ENCODE results near the gene RABEPK. TPM values are rescaled to one million over a fixed set of nuclear protein-coding genes. Genes with fewer than 3 reads are reported as not detected.
A peak's percentile ranks its signal among the peaks of the same experiment; 100 is the strongest.

Gene RABEPK
- total RNA-seq, 2 experiments from 2014 or later = 15.0 to 15.3 TPM

DNA sequence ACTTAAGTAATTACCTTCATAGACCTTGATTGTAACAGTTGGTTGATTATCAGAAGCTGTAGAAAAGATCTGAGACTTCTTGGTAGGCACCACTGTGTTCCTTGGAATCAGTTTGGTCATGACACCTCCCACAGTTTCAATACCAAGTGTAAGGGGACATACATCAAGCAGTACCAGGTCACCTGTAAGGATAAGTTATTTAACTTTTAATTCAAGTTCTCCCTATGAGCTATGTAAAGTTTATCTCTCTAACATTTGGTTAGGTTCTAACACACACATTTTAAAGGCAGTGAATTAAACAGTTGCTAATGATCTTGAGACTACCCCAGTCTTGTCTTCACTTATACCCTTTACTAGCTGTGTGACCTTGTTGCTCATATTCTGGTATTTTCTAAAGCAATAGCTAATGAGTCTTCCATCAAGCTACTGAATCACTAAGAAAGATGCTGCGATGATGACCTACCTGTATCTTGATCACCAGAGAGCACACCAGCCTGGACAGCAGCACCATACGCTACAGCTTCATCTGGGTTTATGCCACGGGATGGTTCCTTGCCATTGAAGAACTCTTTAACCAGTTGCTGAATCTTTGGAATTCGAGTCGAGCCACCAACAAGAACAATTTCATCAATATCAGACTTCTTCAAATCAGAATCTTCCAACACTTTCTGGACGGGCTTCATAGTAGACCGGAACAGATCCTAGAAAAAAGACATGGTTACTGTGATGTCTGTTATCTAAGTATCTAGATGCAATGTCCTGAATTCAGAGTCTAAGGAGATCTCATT, 38.0 kb downstream of the RABEPK start:
- Mint-ChIP-seq H3K27me3 (ENCODE audit: low read depth) (no peaks in the 10 kb centered on the region), H3K9me3 (ENCODE audit: insufficient read depth) (no peaks in the 10 kb centered on the region), H3K4me3 (peak overlapping the region; percentile 96), H3K4me1 (ENCODE audit: low read depth) (peaks cover 50% of the 10 kb centered on the region), H3K36me3 (ENCODE audit: low read depth) (peaks cover 81% of the 10 kb centered on the region), H3K27ac (peak overlapping the region; percentile 51)
- DNase-seq = no peak
- ATAC-seq = no peak
- CTCF ChIA-PET = interaction anchor here (0.5 to 1.4 kb wide), 6 partner anchors 9 to 467 kb away, joined by 3 to 6 read pairs (median 3); partner anchors contain the start of genes GAPVD1 and NR6A1
- POLR2A ChIA-PET = interaction anchor here (0.6 to 1.2 kb wide), 6 partner anchors 37 to 375 kb away, joined by 3 to 4 read pairs (median 3); partner anchors contain the start of gene GOLGA1

DNA sequence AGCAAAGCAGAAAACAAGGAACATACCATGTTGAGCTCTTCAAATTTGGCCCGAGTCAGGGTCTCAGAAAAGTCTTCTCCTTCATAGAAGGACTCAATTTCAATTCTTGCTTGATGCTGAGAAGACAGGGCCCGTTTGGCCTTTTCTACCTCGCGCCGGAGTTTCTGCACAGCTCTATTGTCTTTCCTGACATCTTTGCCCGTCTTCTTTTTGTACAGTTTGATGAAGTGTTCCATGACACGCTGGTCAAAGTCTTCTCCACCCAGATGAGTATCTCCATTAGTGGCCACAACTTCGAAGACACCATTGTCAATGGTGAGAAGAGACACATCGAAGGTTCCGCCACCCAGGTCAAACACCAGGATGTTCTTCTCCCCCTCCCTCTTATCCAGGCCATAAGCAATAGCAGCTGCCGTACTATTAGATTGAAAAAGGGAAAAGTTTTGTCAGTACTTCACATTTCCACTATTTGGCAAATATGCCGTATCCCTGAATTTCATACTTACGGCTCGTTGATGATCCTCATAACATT, 38.6 kb downstream of the RABEPK start:
- ChIA-PET CTCF (interaction anchor here (1.1 to 1.4 kb wide), 4 partner anchors 9 to 123 kb away, joined by 3 to 6 read pairs (median 4); partner anchors contain the start of gene GAPVD1), POLR2A (interaction anchor here (1.0 to 4.2 kb wide), 4 partner anchors 23 to 298 kb away, joined by 3 to 89 read pairs (median 3); partner anchors contain the start of genes GAPVD1 and GOLGA1)
- Mint-ChIP-seq H3K4me1 (ENCODE audit: low read depth) (peaks cover 52% of the 10 kb centered on the region), H3K27ac (peak overlapping the region; percentile 51), H3K27me3 (ENCODE audit: low read depth) (no peaks in the 10 kb centered on the region), H3K9me3 (ENCODE audit: insufficient read depth) (no peaks in the 10 kb centered on the region), H3K4me3 (peak overlapping the region; percentile 96), H3K36me3 (ENCODE audit: low read depth) (peaks cover 74% of the 10 kb centered on the region)
- no peak for ATAC-seq
- DNase-seq = no peak

DNA sequence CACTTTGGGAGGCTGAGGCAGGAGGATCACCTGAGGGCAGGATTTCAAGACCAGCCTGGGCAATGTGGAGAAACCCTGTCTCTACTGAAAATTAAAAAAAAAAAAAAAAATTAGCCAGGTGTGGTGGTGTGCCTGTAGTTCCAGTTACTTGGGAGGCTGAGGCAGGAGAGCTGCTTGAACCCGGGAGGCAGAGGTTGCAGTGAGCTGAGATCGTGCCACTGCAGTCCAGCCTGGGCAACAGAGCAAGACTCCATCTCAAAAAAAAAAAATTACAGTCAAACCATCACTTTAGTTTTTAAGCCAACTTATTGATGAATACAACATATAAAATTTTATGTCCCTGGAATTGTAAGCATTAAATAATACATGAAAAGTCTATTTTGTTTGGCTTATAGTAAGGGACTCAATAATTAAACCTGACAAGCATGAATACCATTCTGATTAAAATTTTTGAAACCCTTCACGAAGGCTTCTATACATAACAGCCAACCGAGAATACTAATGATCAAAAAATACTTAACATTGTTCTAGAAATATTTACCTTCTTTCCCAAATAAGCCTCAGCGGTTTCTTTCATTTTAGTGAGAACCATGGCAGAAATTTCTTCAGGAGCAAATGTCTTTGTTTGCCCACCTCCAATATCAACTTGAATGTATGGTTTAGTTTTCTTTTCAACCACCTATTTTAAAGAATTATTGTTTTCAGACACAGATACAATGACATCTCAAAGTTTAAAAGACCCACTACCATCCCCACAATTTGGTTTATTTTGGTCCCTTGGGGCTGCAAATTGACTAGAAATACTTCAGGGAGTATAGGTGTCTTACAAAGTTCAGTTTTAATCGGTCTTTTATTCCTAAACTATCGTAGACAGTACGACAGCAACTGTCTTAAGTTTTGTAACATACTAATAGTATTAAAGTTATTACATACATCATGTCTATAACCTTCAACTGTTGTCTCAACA, 39.6 kb downstream of the RABEPK start:
- Mint-ChIP-seq H3K4me1 (ENCODE audit: low read depth) (peaks cover 52% of the 10 kb centered on the region), H3K4me3 (peak overlapping the region; percentile 96), H3K27ac (peak overlapping the region; percentile 98), H3K27me3 (ENCODE audit: low read depth) (no peaks in the 10 kb centered on the region), H3K36me3 (ENCODE audit: low read depth) (peaks cover 70% of the 10 kb centered on the region), H3K9me3 (ENCODE audit: insufficient read depth) (no peaks in the 10 kb centered on the region)
- ATAC-seq (no peak), DNase-seq (no peak)
- ChIA-PET POLR2A (interaction anchor here (0.9 to 4.2 kb wide), 17 partner anchors 9 to 506 kb away, joined by 3 to 89 read pairs (median 14); partner anchors contain the start of genes ARPC5L, GAPVD1, GOLGA1 and RABEPK), CTCF (interaction anchor here (0.7 to 2.7 kb wide), 4 partner anchors 49 to 309 kb away, joined by 3 to 9 read pairs (median 3); no protein-coding TSS in a partner anchor)

DNA sequence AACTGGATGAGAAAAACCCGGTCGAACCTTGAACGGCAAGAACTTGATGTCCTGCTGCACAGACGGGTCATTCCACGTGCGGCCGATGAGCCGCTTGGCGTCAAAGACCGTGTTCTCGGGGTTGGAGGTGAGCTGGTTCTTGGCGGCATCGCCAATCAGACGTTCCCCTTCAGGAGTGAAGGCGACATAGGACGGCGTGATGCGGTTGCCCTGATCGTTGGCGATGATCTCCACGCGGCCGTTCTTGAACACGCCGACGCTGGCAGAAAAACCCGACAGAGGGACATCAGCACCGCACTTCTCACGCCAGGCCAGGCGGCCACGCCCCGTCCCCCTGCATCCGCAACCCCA, 40.3 kb downstream of the RABEPK start:
- ChIA-PET POLR2A (interaction anchor here (0.9 to 4.2 kb wide), 24 partner anchors 10 to 505 kb away, joined by 3 to 89 read pairs (median 10); partner anchors contain the start of genes ARPC5L, GAPVD1, GOLGA1 and NR6A1), CTCF (interaction anchor here (1.0 to 2.7 kb wide), 5 partner anchors 20 to 102 kb away, joined by 3 to 13 read pairs (median 3); partner anchors contain the start of gene GAPVD1)
- Mint-ChIP-seq H3K4me1 (ENCODE audit: low read depth) (peaks cover 45% of the 10 kb centered on the region), H3K27ac (peak overlapping the region; percentile 98), H3K4me3 (peak overlapping the region; percentile 96), H3K27me3 (ENCODE audit: low read depth) (no peaks in the 10 kb centered on the region), H3K9me3 (ENCODE audit: insufficient read depth) (no peaks in the 10 kb centered on the region), H3K36me3 (ENCODE audit: low read depth) (peaks cover 63% of the 10 kb centered on the region)
- peak; percentile 66 for DNase-seq
- ATAC-seq = peak; percentile 13

DNA sequence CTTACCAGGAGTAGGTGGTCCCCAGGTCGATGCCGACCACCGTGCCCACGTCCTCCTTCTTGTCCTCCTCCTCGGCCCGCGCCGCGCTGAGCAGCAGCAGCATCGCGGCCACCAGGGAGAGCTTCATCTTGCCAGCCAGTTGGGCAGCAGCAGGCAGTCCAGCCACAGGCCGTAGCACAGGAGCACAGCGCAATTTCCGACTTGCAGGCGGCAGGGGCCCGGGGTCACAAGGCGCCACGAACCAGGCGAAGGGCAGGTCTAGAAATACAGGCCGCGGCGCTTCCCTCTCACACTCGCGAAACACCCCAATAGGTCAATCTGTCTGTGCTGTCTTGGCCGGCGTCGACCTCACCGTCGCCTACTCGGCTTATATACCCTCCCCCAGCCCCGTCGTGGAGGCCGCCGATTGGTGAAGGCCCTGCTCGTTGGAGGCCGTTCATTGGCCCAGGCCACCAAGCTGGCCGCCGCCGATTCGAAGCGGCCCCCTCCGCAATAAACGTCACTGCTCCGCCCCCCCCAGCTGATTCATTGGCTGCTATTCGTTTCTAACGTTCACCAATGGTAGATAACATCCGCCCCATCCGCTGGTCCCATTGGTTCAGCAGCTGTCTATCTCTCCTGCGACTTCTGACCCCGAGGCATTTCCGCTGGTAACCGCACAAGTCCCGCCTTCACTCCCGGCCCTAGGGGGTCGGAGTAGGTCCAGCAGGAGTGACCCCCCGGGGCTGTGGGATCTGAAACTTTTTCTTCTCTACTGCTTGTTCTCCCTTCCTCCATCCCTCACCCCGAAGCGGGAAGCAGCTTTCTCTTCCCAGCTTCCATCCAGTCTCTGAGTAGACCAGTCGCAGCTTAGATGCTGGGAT, 40.9 kb downstream of the RABEPK start, which contains the start of gene HSPA5:
HSPA5 (minus strand) TSS at position 344 of the 863 bp plus-strand sequence; CDS start at position 127, 217 bp downstream.
- peak; percentile 100 for DNase-seq
- Mint-ChIP-seq H3K27ac (peak within 1 kb of the TSS; percentile 98), H3K36me3 (ENCODE audit: low read depth) (peaks cover 57% of the 10 kb centered on the region), H3K27me3 (ENCODE audit: low read depth) (no peaks in the 10 kb centered on the region), H3K9me3 (ENCODE audit: insufficient read depth) (no peaks in the 10 kb centered on the region), H3K4me1 (ENCODE audit: low read depth) (peaks cover 39% of the 10 kb centered on the region), H3K4me3 (peak within 1 kb of the TSS; percentile 96)
- ChIA-PET CTCF (interaction anchor here (0.6 to 2.7 kb wide), 12 partner anchors 15 to 166 kb away, joined by 3 to 13 read pairs (median 4); partner anchors contain the start of gene GAPVD1), POLR2A (interaction anchor here (0.6 to 4.2 kb wide), 38 partner anchors 10 to 505 kb away, joined by 3 to 89 read pairs (median 4); partner anchors contain the start of genes ARPC5L, GAPVD1, GOLGA1 and NR6A1)
- ATAC-seq = peak; percentile 92

DNA sequence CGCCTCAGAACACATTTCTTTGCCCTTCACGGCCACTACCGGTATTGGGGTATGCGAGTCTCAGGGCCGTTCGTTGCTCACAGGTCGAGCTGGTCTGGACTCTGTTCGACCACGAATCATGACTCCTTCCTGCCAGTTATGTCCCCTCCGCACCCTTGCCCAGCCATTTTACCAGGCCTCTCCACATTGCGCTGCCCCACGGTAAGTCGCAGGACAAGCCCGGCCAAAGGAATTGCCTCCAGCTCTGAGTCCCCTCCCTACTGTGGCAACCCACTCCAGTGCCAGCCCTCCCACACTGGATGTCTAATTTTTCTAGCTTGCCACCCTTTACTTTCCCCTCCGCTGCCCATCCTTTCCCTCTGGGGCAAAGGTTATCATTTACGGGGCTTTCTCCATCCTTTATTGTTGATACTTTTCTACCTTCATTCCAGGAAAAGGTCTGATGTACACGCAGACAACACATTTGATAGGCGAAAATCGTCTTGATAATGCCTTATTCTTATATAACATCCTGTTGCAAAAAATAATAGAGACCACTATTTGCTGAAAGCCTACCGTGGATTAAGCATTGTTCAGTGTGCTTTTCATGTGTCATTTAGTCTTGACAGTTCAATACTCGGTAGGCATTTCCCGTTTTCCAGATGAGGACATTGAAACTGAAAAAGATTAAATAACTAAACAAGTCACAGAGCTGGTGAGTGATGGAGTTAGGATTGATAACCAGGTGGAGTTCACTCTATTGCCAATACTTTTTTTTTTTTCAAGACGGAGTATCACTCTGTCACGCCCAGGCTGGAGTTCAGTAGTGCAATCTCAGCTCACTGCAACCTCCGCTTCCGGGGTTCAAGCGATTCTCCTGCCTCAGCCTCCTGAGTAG, 41.8 kb downstream of the RABEPK start:
- Mint-ChIP-seq H3K4me3 (peak overlapping the region; percentile 96), H3K27ac (peak overlapping the region; percentile 98), H3K4me1 (ENCODE audit: low read depth) (peaks cover 30% of the 10 kb centered on the region), H3K27me3 (ENCODE audit: low read depth) (no peaks in the 10 kb centered on the region), H3K9me3 (ENCODE audit: insufficient read depth) (no peaks in the 10 kb centered on the region), H3K36me3 (ENCODE audit: low read depth) (peaks cover 48% of the 10 kb centered on the region)
- peak; percentile 21 for ATAC-seq
- DNase-seq = peak; percentile 55
- ChIA-PET CTCF (interaction anchor here (0.6 to 2.7 kb wide), 10 partner anchors 14 to 166 kb away, joined by 3 to 13 read pairs (median 4); partner anchors contain the start of gene GAPVD1), POLR2A (interaction anchor here (0.6 to 4.2 kb wide), 36 partner anchors 10 to 471 kb away, joined by 3 to 89 read pairs (median 6); partner anchors contain the start of genes ARPC5L, GAPVD1, GOLGA1 and NR6A1)

DNA sequence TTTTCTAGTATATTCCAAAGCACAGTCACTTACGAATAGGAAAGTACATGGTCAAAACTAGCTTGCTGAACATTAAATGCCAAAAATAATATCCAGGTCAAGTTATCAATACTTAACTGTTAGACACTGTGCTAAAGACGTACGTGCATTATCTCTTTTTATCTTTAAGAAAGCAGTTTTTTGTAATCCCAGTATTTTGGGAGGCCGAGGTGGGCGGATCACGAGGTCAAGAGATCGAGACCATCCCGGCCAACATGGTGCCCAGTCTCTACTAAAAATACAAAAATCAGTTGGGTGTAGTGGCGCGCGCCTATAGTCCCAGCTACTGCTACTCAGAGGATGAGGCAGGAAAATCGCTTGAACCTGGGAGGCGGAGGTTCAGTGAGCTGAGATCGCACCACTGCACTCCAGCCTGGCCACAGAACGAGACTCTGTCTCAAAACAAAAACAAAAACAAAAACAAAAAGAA, 43.5 kb downstream of the RABEPK start:
- peaks cover 14% of the 10 kb centered on the region for H3K4me1 Mint-ChIP-seq (ENCODE audit: low read depth)
- POLR2A ChIA-PET = interaction anchor here (0.6 to 1.6 kb wide), 2 partner anchors 9 to 374 kb away, joined by 3 to 7 read pairs; no protein-coding TSS in a partner anchor
- H3K27me3 Mint-ChIP-seq (ENCODE audit: low read depth) = no peaks in the 10 kb centered on the region

DNA sequence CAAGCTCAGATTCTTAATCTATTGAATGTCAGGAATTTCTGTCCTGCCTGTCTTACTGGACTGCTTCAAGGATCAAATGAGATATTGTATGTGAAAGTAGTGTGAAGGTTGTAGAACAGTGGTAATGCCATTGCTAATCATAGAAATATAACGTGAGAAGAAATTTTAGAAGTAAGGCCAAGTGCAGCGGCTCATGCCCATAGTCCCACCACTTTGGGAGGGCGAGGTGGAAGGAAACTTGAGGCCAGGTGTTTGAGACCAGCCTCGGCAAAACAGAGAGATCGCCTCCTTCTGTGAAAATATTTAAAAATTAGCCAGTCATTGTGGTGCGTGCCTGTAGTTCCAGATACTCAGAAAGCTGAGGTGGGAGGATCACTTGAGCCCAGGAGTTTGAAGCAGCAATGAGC, 45.9 kb downstream of the RABEPK start:
- no peak for ATAC-seq
- CTCF ChIA-PET = no interaction called here
- Mint-ChIP-seq H3K27ac (no peak overlapping the region), H3K27me3 (ENCODE audit: low read depth) (no peaks in the 10 kb centered on the region), H3K36me3 (ENCODE audit: low read depth) (peaks cover 7% of the 10 kb centered on the region), H3K9me3 (ENCODE audit: insufficient read depth) (no peaks in the 10 kb centered on the region), H3K4me3 (no peak overlapping the region), H3K4me1 (ENCODE audit: low read depth) (peaks cover 7% of the 10 kb centered on the region)
- POLR2A ChIA-PET = no interaction called here
- no peak for DNase-seq

More for the DNA sequence above, 43.5 kb downstream of the RABEPK start:
- DNase-seq (no peak), ATAC-seq (no peak)
- no peak overlapping the region for H3K27ac Mint-ChIP-seq
- CTCF ChIA-PET = no interaction called here
- H3K4me3 Mint-ChIP-seq = no peak overlapping the region
- H3K36me3 Mint-ChIP-seq (ENCODE audit: low read depth) = peaks cover 31% of the 10 kb centered on the region
- H3K9me3 Mint-ChIP-seq (ENCODE audit: insufficient read depth) = no peaks in the 10 kb centered on the region

DNA sequence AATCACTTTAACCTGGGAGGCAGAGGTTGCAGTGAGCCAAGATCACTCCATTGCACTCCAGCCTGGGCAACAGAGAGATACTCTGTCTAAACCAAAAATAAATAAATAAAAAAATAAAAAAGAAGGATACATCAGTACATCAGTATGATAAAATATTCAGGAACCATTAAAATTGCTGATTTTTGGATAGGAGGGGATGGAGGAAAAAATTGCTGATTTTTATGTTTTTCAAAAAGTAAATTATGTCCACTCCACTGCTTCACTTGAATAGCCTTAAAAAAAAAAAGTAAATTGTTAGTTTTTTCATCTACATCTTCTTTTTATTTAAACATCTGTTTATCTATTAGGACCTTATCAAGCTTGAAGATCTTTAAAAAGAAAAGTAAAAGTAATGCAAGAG, 53.9 kb downstream of the RABEPK start:
- DNase-seq (no peak), ATAC-seq (no peak)
- H3K9me3 Mint-ChIP-seq (ENCODE audit: insufficient read depth) = no peaks in the 10 kb centered on the region
- H3K4me3 Mint-ChIP-seq = no peak overlapping the region
- CTCF ChIA-PET = no interaction called here
- no peak overlapping the region for H3K27ac Mint-ChIP-seq
- POLR2A ChIA-PET = interaction anchor here (0.7 kb wide), 1 partner anchor 79 kb away, joined by 3 read pairs; no protein-coding TSS in a partner anchor
- H3K4me1 Mint-ChIP-seq (ENCODE audit: low read depth) = no peaks in the 10 kb centered on the region
- H3K27me3 Mint-ChIP-seq (ENCODE audit: low read depth) = peaks cover 4% of the 10 kb centered on the region
- no peaks in the 10 kb centered on the region for H3K36me3 Mint-ChIP-seq (ENCODE audit: low read depth)

All from activated CD8-positive, alpha-beta T cell treated with anti-CD3 and anti-CD28 coated beads, Interleukin-2, amount 10 ng/mL, durations not matched to agents 7 days and 5 days (primary cell).